Measurements from ENCODE around the gene HOXD11. TPM values are rescaled to one million over a fixed set of nuclear protein-coding genes. Genes with fewer than 3 reads are reported as not detected.

HOXD11 gene
- total and polyA plus RNA-seq, 2 of the 13 experiments (the other 11 are each of a cell fraction or from before 2014, with no cell fraction given), result not detected

- TF ChIP-seq DMTF1 (CRISPR knock-in tag; IDR thresholded peaks at IDR 0.05) (no peak), DZIP1 (CRISPR knock-in tag; IDR thresholded peaks at IDR 0.05) (no peak), SMARCC2 (IDR thresholded peaks at IDR 0.05) (no peak)
These were observed 14.3 kb downstream of the HOXD11 start (continued) for GRCh38 chr2:176121190-176122051.

GRCh38 chr2:176122052-176122682 is 15.1 kb downstream of the HOXD11 start:
- FAIRE-seq (no peak), DNase-seq (ENCODE audit: low spot score) (no peak), ATAC-seq (no peak)
- no peak overlapping the region for H3K4me3 ChIP-seq (replicated peaks in 1 of 3; ENCODE audit: insufficient read depth in 1 of 3, low read depth in 2 of 3, low read length in 3 of 3)
- H3K9me3 ChIP-seq (ENCODE audit: low read length), result no peaks in the 10 kb centered on the region
- in situ Hi-C loops (cut with HindIII; ENCODE audit: extremely low pct_ligation_motif_present, low pct_unique_long_range_greater_than_20kb), result no loop called here
- POLR2A ChIA-PET, result no interaction called here
- H3K36me3 ChIP-seq (replicated peaks in 1 of 2; ENCODE audit: control insufficient read depth in 1 of 2, insufficient read depth in 2 of 2, low read length in 2 of 2), result no peaks in the 10 kb centered on the region
- no peaks in the 10 kb centered on the region for H3K4me1 ChIP-seq (ENCODE audit: insufficient read depth, low read length)
- H2AFZ ChIP-seq (ENCODE audit: low read length), result no peak overlapping the region
- H3K27me3 ChIP-seq (ENCODE audit: control insufficient read depth in 1 of 2, insufficient read depth in 2 of 2, low read length in 2 of 2), result peaks cover 24 to 92% of the 10 kb centered on the region in 2 experiments
- no TSS peak for BruUV-seq (replicated peaks)
- CTCF ChIA-PET (ENCODE audit: low intra/inter-chr PET ratio, low total read pairs), result no interaction called here
- no peak overlapping the region for H3K4me2 ChIP-seq (ENCODE audit: low read depth, low read length)
- 70% methylated on average over 47 of the region's 47 CpGs for WGBS (ENCODE audit: low lambda C conversion rate)
- no peak overlapping the region for H3K9ac ChIP-seq (ENCODE audit: insufficient read depth, low read depth, low read length)
- intact Hi-C loops (cut with micrococcal nuclease; ENCODE audit: unreplicated experiment), result no loop called here
- H3K27ac ChIP-seq (ENCODE audit: extremely low read length, insufficient read depth, low read length), result no peak overlapping the region
- no peaks in the 10 kb centered on the region; the same call in 1 of the 2 replicates for H4K20me1 ChIP-seq (ENCODE audit: insufficient read depth, low read length)
- H3K79me2 ChIP-seq (ENCODE audit: insufficient read depth, low read length), result no peaks in the 10 kb centered on the region
- no peak for TF ChIP-seq ZBTB25 (CRISPR knock-in tag; IDR thresholded peaks at IDR 0.05)
- no peak for TF ChIP-seq HNF1A (IDR thresholded peaks at IDR 0.05; ENCODE audit: low read depth)
- no peak for TF ChIP-seq HNF1A (CRISPR knock-in tag; IDR thresholded peaks at IDR 0.05; ENCODE audit: borderline replicate concordance)
- no peak for TF ChIP-seq ZNF781 (CRISPR knock-in tag; IDR thresholded peaks at IDR 0.05; ENCODE audit: borderline replicate concordance, not compliant biosample characterization)
- TF ChIP-seq EED (CRISPR knock-in tag; IDR thresholded peaks at IDR 0.05), result no peak
- TF ChIP-seq SRSF9 (IDR thresholded peaks at IDR 0.05; ENCODE audit: borderline replicate concordance, insufficient read depth, low read depth, low read length, poor library complexity, severe bottlenecking), result no peak
